Amniotic stem cell (primary cell): ENCODE data around the gene FEV.
A peak's percentile ranks its signal among the peaks of the same experiment; 100 is the strongest.

Source experiments
- DNase-seq: peaks from one replicate; lab custom pipeline; 2025; lab: John Stamatoyannopoulos, UW

Gene FEV

GRCh38 chr2:218985021-218985324, at the start of gene FEV:
FEV (minus strand) TSS chr2:218985184; CDS start chr2:218985075, 109 bp downstream.
- no peak for DNase-seq

- no peak for DNase-seq
These were observed 47.2 kb upstream of the FEV start for GRCh38 chr2:219032051-219032745.

- no peak for DNase-seq
These were observed 46.2 kb upstream of the FEV start for GRCh38 chr2:219031005-219031738.

GRCh38 chr2:219030177-219030940, 45.4 kb upstream of the FEV start:
- no peak for DNase-seq

- peak; percentile 22 for DNase-seq
These were observed 44.8 kb upstream of the FEV start for GRCh38 chr2:219029829-219030165.

GRCh38 chr2:219028996-219029828, 44.2 kb upstream of the FEV start:
- no peak for DNase-seq

- no peak for DNase-seq
These were observed 43.2 kb upstream of the FEV start for GRCh38 chr2:219028141-219028540.

- no peak for DNase-seq
These were observed 42.6 kb upstream of the FEV start for GRCh38 chr2:219027511-219028055.

GRCh38 chr2:219026946-219027345, 42.0 kb upstream of the FEV start:
- no peak for DNase-seq

GRCh38 chr2:219025637-219026585, 40.9 kb upstream of the FEV start:
- DNase-seq, result no peak

- no peak for DNase-seq
These were observed 39.1 kb upstream of the FEV start for GRCh38 chr2:219024059-219024458.

GRCh38 chr2:219023045-219023605, 38.1 kb upstream of the FEV start:
- DNase-seq, result no peak

GRCh38 chr2:219022616-219023015, 37.6 kb upstream of the FEV start:
- no peak for DNase-seq

GRCh38 chr2:219022041-219022440, 37.1 kb upstream of the FEV start:
- DNase-seq, result no peak

GRCh38 chr2:219021591-219021990, 36.6 kb upstream of the FEV start:
- no peak for DNase-seq

- no peak for DNase-seq
These were observed 35.8 kb upstream of the FEV start for GRCh38 chr2:219020604-219021365.

GRCh38 chr2:219019436-219019835, 34.5 kb upstream of the FEV start:
- DNase-seq, result no peak

GRCh38 chr2:219018726-219019125, 33.7 kb upstream of the FEV start:
- no peak for DNase-seq

GRCh38 chr2:219018286-219018685, 33.3 kb upstream of the FEV start:
- DNase-seq, result no peak
